Activated T-cell treated with anti-CD3 and anti-CD28 coated beads, Interleukin-2, amount 50 U/mL, for 24 hours (primary cell): ENCODE results near the gene TTC9C.
A peak's percentile ranks its signal among the peaks of the same experiment; 100 is the strongest.
"Not testable (repeated sequence)": the region's sequence is repeated elsewhere in the genome, so short reads cannot be mapped to it uniquely, and the experiment has no call there.

Source experiments
- DNase-seq: peaks from one replicate; pipeline ENCODE4 v3.0.0-alpha.2; 2020
- H3K27ac Mint-ChIP-seq: 2 replicates; pipeline ENCODE4 v1.8.0; 2020; ENCODE audit warnings: mild to moderate bottlenecking, mixed read lengths
- H3K27me3 Mint-ChIP-seq: 2 replicates; pipeline ENCODE4 v1.8.0; 2020; ENCODE audit warnings: mixed read lengths
- H3K36me3 Mint-ChIP-seq: 2 replicates; pipeline ENCODE4 v1.8.0; 2020; ENCODE audit warnings: low read depth, mixed read lengths
- H3K4me1 Mint-ChIP-seq: 2 replicates; pipeline ENCODE4 v1.8.0; 2020; ENCODE audit warnings: low read depth, mixed read lengths
- H3K4me3 Mint-ChIP-seq: 2 replicates; pipeline ENCODE4 v1.8.0; 2020; ENCODE audit warnings: mild to moderate bottlenecking, moderate library complexity, mixed read lengths
- H3K9me3 Mint-ChIP-seq: 2 replicates; pipeline ENCODE4 v1.8.0; 2020; ENCODE audit warnings: mixed read lengths

The TTC9C gene

DNA sequence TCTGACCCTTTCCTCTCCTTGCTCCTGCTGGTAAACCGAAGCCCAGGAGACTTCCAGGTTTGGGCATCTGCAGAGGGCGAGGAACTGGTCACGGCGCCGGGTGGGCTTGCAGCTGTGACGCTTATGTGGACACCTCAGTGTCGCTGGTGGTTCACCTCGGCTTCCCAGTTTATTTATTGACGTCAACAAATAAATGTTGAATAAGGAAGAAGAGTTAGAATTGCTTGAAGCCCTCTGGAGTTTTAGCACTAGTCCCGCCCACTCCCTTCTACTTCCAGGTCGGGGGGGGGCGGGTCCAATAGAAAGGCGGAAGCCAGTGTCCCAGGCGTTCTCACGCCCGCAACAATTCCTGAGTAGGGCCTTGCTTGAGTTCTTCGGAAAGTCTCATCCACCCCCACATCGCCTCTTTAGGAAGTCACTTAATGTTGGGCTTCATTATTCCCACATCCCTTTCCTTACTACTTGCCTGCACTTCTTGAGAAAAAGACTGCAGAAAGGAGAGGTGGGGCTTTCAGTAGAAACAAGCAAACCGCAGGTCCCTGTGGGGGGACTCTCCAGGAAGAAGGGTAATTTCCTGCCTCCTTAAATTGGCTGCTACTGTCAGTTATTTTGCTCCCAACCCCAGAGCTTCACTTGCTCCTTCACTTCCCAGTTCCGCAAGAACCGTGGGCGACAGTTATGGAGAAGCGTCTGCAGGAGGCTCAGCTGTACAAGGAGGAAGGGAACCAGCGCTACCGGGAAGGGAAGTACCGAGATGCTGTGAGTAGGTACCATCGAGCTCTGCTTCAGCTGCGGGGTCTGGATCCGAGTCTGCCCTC, at the start of gene TTC9C:
TSS of gene TTC9C (plus strand) at position 316 of the 818 bp plus-strand sequence. CDS start at position 679, 363 bp downstream.
- H3K4me1 Mint-ChIP-seq: peaks cover 42% of the 10 kb centered on the region
- H3K9me3 Mint-ChIP-seq: no peaks in the 10 kb centered on the region
- peaks cover 69% of the 10 kb centered on the region for H3K36me3 Mint-ChIP-seq
- H3K27ac Mint-ChIP-seq: peak within 1 kb of the TSS; percentile 100
- H3K27me3 Mint-ChIP-seq: no peaks in the 10 kb centered on the region
- DNase-seq: peak; percentile 85
- H3K4me3 Mint-ChIP-seq: peak within 1 kb of the TSS; percentile 98

- peak; percentile 89 for DNase-seq
- peak within 1 kb of the TSS; percentile 95 for H3K27ac Mint-ChIP-seq
- H3K36me3 Mint-ChIP-seq: peaks cover 44% of the 10 kb centered on the region
- H3K4me3 Mint-ChIP-seq: peak within 1 kb of the TSS; percentile 92
- H3K27me3 Mint-ChIP-seq: no peaks in the 10 kb centered on the region
- no peaks in the 10 kb centered on the region for H3K9me3 Mint-ChIP-seq
- peaks cover 40% of the 10 kb centered on the region for H3K4me1 Mint-ChIP-seq
Observed at GRCh38 chr11:62678770-62679696, 49.3 kb upstream of the TTC9C start, which contains the start of gene UBXN1. Gene UBXN1, minus strand, starts transcription at chr11:62679073. Its CDS starts 150 bp downstream, at chr11:62678923.

DNA sequence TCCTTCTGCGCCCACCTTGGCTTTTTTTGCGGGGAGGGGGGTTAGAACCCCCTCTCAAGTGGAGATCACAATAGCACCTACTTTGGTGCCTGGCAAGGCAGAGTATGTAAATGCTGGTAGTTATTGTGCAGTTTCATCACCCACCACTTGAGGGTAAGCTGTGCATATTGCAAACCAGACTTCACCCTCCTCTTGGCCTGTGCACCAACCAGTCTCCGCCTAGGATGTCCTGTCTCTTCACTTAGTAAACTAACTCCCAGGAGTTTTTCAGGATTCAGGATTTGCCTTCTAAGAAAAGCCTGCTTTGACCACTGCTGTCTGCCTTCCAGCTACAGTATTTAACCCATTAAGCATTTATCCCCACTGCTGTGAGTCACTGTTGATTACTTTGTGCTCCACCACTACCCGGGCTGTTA, 47.5 kb upstream of the TTC9C start:
- Mint-ChIP-seq H3K36me3 (peaks cover 32% of the 10 kb centered on the region), H3K4me1 (peaks cover 35% of the 10 kb centered on the region), H3K9me3 (no peaks in the 10 kb centered on the region), H3K27me3 (no peaks in the 10 kb centered on the region), H3K27ac (peak overlapping the region; percentile 70), H3K4me3 (no peak overlapping the region)
- DNase-seq: no peak

GRCh38 chr11:62682518-62682917, 45.8 kb upstream of the TTC9C start:
- no peak for DNase-seq
- peaks cover 15% of the 10 kb centered on the region for H3K36me3 Mint-ChIP-seq
- no peak overlapping the region for H3K4me3 Mint-ChIP-seq
- no peak overlapping the region for H3K27ac Mint-ChIP-seq
- H3K9me3 Mint-ChIP-seq: no peaks in the 10 kb centered on the region
- H3K4me1 Mint-ChIP-seq: peaks cover 22% of the 10 kb centered on the region
- peaks cover 6% of the 10 kb centered on the region for H3K27me3 Mint-ChIP-seq

- H3K36me3 Mint-ChIP-seq: peaks cover 30% of the 10 kb centered on the region
- DNase-seq: no peak
- H3K27ac Mint-ChIP-seq: no peak overlapping the region
- peaks cover 11% of the 10 kb centered on the region for H3K27me3 Mint-ChIP-seq
- no peak overlapping the region for H3K4me3 Mint-ChIP-seq
- no peaks in the 10 kb centered on the region for H3K9me3 Mint-ChIP-seq
- H3K4me1 Mint-ChIP-seq: no peaks in the 10 kb centered on the region
Observed at GRCh38 chr11:62687508-62688396, 40.5 kb upstream of the TTC9C start.

- H3K27ac Mint-ChIP-seq: no peak overlapping the region
- no peak for DNase-seq
- H3K4me3 Mint-ChIP-seq: no peak overlapping the region
Observed at GRCh38 chr11:62688491-62688890, 39.8 kb upstream of the TTC9C start.

GRCh38 chr11:62689421-62690183, 38.7 kb upstream of the TTC9C start, which contains the start of gene LRRN4CL:
Gene LRRN4CL, minus strand, starts transcription at chr11:62689530. Its CDS starts 1,022 bp downstream, at chr11:62688508.
- Mint-ChIP-seq H3K4me3 (no peak within 1 kb of the TSS), H3K4me1 (peaks cover under 1% of the 10 kb centered on the region), H3K27me3 (peaks cover 11% of the 10 kb centered on the region), H3K9me3 (no peaks in the 10 kb centered on the region), H3K27ac (no peak within 1 kb of the TSS), H3K36me3 (peaks cover 45% of the 10 kb centered on the region)
- no peak for DNase-seq

More at GRCh38 chr11:62688491-62688890, 39.8 kb upstream of the TTC9C start:
- Mint-ChIP-seq H3K27me3 (peaks cover 11% of the 10 kb centered on the region), H3K9me3 (no peaks in the 10 kb centered on the region), H3K36me3 (peaks cover 37% of the 10 kb centered on the region), H3K4me1 (no peaks in the 10 kb centered on the region)

- not testable (repeated sequence) for H3K4me1 Mint-ChIP-seq, H3K27ac Mint-ChIP-seq, H3K4me3 Mint-ChIP-seq, H3K9me3 Mint-ChIP-seq, DNase-seq, H3K27me3 Mint-ChIP-seq
- peaks cover 55% of the 10 kb centered on the region for H3K36me3 Mint-ChIP-seq
Observed at GRCh38 chr11:62693624-62694023, 34.7 kb upstream of the TTC9C start.

- Mint-ChIP-seq H3K9me3 (no peaks in the 10 kb centered on the region), H3K27ac (no peak overlapping the region), H3K4me1 (peaks cover 6% of the 10 kb centered on the region), H3K27me3 (no peaks in the 10 kb centered on the region), H3K4me3 (no peak overlapping the region), H3K36me3 (peaks cover 55% of the 10 kb centered on the region)
- DNase-seq: peak; percentile 80
Observed at GRCh38 chr11:62694455-62695167, 33.7 kb upstream of the TTC9C start.

DNA sequence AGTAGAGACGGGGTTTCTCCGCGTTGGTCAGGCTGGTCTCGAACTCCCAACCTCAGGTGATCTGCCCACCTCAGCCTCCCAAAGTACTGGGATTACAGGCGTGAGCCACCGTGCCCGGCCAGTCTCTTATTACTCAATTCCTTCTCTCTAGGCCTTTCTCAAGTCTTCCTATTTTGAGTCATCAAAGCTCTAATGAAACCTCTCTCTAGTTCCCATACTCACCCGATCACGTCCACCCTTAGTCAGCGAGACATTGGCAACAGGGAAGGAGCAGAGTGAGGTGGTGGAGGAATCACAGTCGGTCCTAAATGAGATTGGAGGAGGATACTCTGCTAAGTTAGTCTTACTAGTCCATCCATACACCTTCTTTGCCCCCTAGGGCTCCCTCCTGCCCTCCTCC, 26.0 kb upstream of the TTC9C start:
- H3K27ac Mint-ChIP-seq: peak overlapping the region; percentile 27
- no peaks in the 10 kb centered on the region for H3K27me3 Mint-ChIP-seq
- peaks cover 27% of the 10 kb centered on the region for H3K4me1 Mint-ChIP-seq
- no peak overlapping the region for H3K4me3 Mint-ChIP-seq
- DNase-seq: no peak
- peaks cover 58% of the 10 kb centered on the region for H3K36me3 Mint-ChIP-seq
- no peaks in the 10 kb centered on the region for H3K9me3 Mint-ChIP-seq

DNA sequence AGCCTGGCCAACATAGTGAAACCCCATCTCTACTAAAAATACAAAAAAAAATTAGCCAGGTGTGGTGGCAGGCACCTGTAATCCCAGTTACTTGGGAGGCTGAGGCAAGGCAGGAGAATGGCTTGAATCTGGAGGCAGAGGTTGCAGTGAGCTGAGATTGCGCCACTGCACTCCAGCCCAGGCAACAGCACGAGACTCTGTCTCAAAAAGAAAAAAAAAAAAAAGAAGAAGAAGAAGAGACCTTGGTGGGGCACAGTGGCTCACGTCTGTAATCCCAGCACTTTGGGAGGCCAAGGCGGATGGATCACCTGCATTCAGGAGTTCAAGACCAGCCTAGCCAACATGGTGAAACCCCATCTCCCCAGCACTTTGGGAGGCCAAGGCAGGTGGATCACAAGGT, 24.4 kb upstream of the TTC9C start:
- Mint-ChIP-seq H3K36me3 (peaks cover 69% of the 10 kb centered on the region), H3K4me1 (peaks cover 43% of the 10 kb centered on the region)
- not testable (repeated sequence) for H3K4me3 Mint-ChIP-seq, DNase-seq, H3K27me3 Mint-ChIP-seq, H3K9me3 Mint-ChIP-seq, H3K27ac Mint-ChIP-seq

- Mint-ChIP-seq H3K9me3 (no peaks in the 10 kb centered on the region), H3K36me3 (peaks cover 78% of the 10 kb centered on the region), H3K27ac (peak overlapping the region; percentile 91), H3K4me3 (peak overlapping the region; percentile 89), H3K4me1 (peaks cover 56% of the 10 kb centered on the region), H3K27me3 (no peaks in the 10 kb centered on the region)
- DNase-seq: no peak
Observed at GRCh38 chr11:62705413-62705812, 22.9 kb upstream of the TTC9C start.
